K562 (cell line): ENCODE measurements around the gene ITPRIP. TPM values are rescaled to one million over a fixed set of nuclear protein-coding genes. Genes with fewer than 3 reads are reported as not detected.

ENCODE experiments used
- BRF2 ChIP-seq: IDR thresholded peaks from 3 replicates; pipeline ENCODE4 v1.6.1; 2011; ENCODE audit warnings: borderline replicate concordance, mild to moderate bottlenecking; ENCODE audit not compliant: insufficient read length, insufficient read depth
- CEBPG ChIP-seq, 3 experiments: fragments of 200-800 bp in 1 of 3; sonication (Bioruptor generic) in 1 of 3; sonication (generic) in 1 of 3; formaldehyde crosslinking in 1 of 3; IDR thresholded peaks in 2 of 3; conservative IDR thresholded peaks in 1 of 3; 2 replicates each; pipeline versions ENCODE4 v1.6.1 to v1.8.0; 2016 to 2022; ENCODE audit warnings: missing compliant biosample characterization in 2 of 3, missing genetic modification characterization in 2 of 3, mild to moderate bottlenecking in 1 of 3, missing genetic modification reagents in 1 of 3
- CREB1 ChIP-seq, 2 experiments: sonication (generic) in 1 of 2; formaldehyde crosslinking in 1 of 2; IDR thresholded peaks; 2 replicates each; pipeline versions ENCODE4 v1.6.1 to v1.8.0; 2012 to 2022; ENCODE audit warnings: inconsistent platforms in 1 of 2, mild to moderate bottlenecking in 1 of 2, missing genetic modification reagents in 1 of 2, moderate library complexity in 1 of 2
- CREM ChIP-seq: IDR thresholded peaks from 2 replicates; pipeline ENCODE4 v1.6.1; 2014; ENCODE audit warnings: antibody characterized with exemption, low read depth
- HCFC1 ChIP-seq: IDR thresholded peaks from 2 replicates; pipeline ENCODE4 v1.6.1; 2012; ENCODE audit warnings: low read depth, low read length, improper control_type of control experiment
- RBM34 ChIP-seq: fragments of 200-400 bp; formaldehyde crosslinking; IDR thresholded peaks from 2 replicates; pipeline ENCODE4 v1.6.1; 2018; ENCODE audit warnings: low read length, borderline replicate concordance; ENCODE audit not compliant: insufficient read depth
- SAFB2 ChIP-seq: fragments of 200-400 bp; formaldehyde crosslinking; IDR thresholded peaks from 2 replicates; pipeline ENCODE4 v1.6.1; 2018; ENCODE audit warnings: borderline replicate concordance, low read length, low read depth, moderate library complexity; ENCODE audit not compliant: severe bottlenecking
- SMC3 ChIP-seq: conservative IDR thresholded peaks from 2 replicates; pipeline ENCODE4 v1.6.1; 2011; ENCODE audit warnings: low read depth, low read length, improper control_type of control experiment; ENCODE audit not compliant: insufficient read depth
- ZKSCAN8 ChIP-seq: fragments of 200-800 bp; sonication (Bioruptor generic); IDR thresholded peaks from 2 replicates; pipeline ENCODE4 v1.6.1; 2016; ENCODE audit warnings: missing genetic modification characterization, missing compliant biosample characterization
- ZNF324 ChIP-seq: fragments of 250-450 bp; sonication (Bioruptor Pico); IDR thresholded peaks from 2 replicates; pipeline ENCODE4 v1.4.0; 2020; ENCODE audit warnings: mild to moderate bottlenecking
- ZNF589 ChIP-seq: fragments of 200-800 bp; sonication (Bioruptor generic); IDR thresholded peaks from 2 replicates; pipeline ENCODE4 v1.6.1; 2016; ENCODE audit warnings: low read depth, missing genetic modification characterization, missing compliant biosample characterization
- ZNF75A ChIP-seq: fragments of 450-650 bp; formaldehyde crosslinking; IDR thresholded peaks from 2 replicates; pipeline ENCODE4 v1.4.0; 2020; ENCODE audit warnings: mild to moderate bottlenecking
- polyA plus RNA-seq, 8 experiments: library from polyadenylated mRNA; depleted of rRNA in 4 of 8; stranded (reverse) in 5 of 8; unstranded in 3 of 8; fragments of >200 nt; fragmentation: Nextera tagmentation in 2 of 8; fragmentation: Illumina TruSeq in 1 of 8; extraction: Ambion mirVana in 2 of 8; extraction: Trizol in 1 of 8; gene quantifications; 2 replicates each; pipeline versions ENCODE4 v1.2.1 to v1.2.3, GENCODE V29; 2011 to 2014; ENCODE audit warnings: inconsistent platforms in 1 of 8, missing spikeins in 1 of 8
- total RNA-seq, 7 experiments: library from RNA; depleted of rRNA in 6 of 7; stranded (reverse); fragments of >200 nt in 6 of 7; fragmentation: Illumina TruSeq in 2 of 7; extraction: Trizol in 2 of 7; gene quantifications; 2 replicates each; pipeline versions ENCODE4 v1.2.1 to v1.2.3, GENCODE V29; 2011 to 2021; ENCODE audit warnings: low replicate concordance in 1 of 7
- TF ChIP-seq, protein P1 (sequence below): fragments of 450-650 bp; IDR thresholded peaks from 2 replicates; pipeline ENCODE4 v1.6.1; 2016; ENCODE audit warnings: mild to moderate bottlenecking, moderate library complexity

Gene ITPRIP
- total and polyA plus RNA-seq, 9 of the 15 experiments (the other 6 are each of a cell fraction or from before 2014, with no cell fraction given) = 4.4 to 28.5 (median 10.9) TPM

- TF ChIP-seq, protein P1, sequence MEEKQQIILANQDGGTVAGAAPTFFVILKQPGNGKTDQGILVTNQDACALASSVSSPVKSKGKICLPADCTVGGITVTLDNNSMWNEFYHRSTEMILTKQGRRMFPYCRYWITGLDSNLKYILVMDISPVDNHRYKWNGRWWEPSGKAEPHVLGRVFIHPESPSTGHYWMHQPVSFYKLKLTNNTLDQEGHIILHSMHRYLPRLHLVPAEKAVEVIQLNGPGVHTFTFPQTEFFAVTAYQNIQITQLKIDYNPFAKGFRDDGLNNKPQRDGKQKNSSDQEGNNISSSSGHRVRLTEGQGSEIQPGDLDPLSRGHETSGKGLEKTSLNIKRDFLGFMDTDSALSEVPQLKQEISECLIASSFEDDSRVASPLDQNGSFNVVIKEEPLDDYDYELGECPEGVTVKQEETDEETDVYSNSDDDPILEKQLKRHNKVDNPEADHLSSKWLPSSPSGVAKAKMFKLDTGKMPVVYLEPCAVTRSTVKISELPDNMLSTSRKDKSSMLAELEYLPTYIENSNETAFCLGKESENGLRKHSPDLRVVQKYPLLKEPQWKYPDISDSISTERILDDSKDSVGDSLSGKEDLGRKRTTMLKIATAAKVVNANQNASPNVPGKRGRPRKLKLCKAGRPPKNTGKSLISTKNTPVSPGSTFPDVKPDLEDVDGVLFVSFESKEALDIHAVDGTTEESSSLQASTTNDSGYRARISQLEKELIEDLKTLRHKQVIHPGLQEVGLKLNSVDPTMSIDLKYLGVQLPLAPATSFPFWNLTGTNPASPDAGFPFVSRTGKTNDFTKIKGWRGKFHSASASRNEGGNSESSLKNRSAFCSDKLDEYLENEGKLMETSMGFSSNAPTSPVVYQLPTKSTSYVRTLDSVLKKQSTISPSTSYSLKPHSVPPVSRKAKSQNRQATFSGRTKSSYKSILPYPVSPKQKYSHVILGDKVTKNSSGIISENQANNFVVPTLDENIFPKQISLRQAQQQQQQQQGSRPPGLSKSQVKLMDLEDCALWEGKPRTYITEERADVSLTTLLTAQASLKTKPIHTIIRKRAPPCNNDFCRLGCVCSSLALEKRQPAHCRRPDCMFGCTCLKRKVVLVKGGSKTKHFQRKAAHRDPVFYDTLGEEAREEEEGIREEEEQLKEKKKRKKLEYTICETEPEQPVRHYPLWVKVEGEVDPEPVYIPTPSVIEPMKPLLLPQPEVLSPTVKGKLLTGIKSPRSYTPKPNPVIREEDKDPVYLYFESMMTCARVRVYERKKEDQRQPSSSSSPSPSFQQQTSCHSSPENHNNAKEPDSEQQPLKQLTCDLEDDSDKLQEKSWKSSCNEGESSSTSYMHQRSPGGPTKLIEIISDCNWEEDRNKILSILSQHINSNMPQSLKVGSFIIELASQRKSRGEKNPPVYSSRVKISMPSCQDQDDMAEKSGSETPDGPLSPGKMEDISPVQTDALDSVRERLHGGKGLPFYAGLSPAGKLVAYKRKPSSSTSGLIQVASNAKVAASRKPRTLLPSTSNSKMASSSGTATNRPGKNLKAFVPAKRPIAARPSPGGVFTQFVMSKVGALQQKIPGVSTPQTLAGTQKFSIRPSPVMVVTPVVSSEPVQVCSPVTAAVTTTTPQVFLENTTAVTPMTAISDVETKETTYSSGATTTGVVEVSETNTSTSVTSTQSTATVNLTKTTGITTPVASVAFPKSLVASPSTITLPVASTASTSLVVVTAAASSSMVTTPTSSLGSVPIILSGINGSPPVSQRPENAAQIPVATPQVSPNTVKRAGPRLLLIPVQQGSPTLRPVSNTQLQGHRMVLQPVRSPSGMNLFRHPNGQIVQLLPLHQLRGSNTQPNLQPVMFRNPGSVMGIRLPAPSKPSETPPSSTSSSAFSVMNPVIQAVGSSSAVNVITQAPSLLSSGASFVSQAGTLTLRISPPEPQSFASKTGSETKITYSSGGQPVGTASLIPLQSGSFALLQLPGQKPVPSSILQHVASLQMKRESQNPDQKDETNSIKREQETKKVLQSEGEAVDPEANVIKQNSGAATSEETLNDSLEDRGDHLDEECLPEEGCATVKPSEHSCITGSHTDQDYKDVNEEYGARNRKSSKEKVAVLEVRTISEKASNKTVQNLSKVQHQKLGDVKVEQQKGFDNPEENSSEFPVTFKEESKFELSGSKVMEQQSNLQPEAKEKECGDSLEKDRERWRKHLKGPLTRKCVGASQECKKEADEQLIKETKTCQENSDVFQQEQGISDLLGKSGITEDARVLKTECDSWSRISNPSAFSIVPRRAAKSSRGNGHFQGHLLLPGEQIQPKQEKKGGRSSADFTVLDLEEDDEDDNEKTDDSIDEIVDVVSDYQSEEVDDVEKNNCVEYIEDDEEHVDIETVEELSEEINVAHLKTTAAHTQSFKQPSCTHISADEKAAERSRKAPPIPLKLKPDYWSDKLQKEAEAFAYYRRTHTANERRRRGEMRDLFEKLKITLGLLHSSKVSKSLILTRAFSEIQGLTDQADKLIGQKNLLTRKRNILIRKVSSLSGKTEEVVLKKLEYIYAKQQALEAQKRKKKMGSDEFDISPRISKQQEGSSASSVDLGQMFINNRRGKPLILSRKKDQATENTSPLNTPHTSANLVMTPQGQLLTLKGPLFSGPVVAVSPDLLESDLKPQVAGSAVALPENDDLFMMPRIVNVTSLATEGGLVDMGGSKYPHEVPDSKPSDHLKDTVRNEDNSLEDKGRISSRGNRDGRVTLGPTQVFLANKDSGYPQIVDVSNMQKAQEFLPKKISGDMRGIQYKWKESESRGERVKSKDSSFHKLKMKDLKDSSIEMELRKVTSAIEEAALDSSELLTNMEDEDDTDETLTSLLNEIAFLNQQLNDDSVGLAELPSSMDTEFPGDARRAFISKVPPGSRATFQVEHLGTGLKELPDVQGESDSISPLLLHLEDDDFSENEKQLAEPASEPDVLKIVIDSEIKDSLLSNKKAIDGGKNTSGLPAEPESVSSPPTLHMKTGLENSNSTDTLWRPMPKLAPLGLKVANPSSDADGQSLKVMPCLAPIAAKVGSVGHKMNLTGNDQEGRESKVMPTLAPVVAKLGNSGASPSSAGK = 0 out of 2 replicates have a peak, but pooled peaks have one; percentile 20
- TF ChIP-seq CREM (peak; percentile 82), ZNF75A (no peak), SAFB2 (no peak), CEBPG (CRISPR knock-in tag; IDR thresholded peaks at IDR 0.05) (peak; percentile 88), CEBPG (tag; conservative IDR thresholded peaks at IDR 0.05 in 1 of 2, IDR thresholded peaks at IDR 0.05 in 1 of 2) (peak; percentile 89 to 94), BRF2 (no peak), ZNF324 (CRISPR knock-in tag) (no peak), RBM34 (no peak), CREB1 (IDR thresholded peaks at IDR 0.05) (peak; percentile 81), CREB1 (CRISPR knock-in tag; IDR thresholded peaks at IDR 0.05) (peak; percentile 74), ZNF589 (CRISPR knock-in tag) (peak; percentile 68; the same call in 1 of the 2 replicates), SMC3 (no peak), ZKSCAN8 (CRISPR knock-in tag) (peak; percentile 79; the same call in 1 of the 2 replicates), HCFC1 (no peak)
Measured at GRCh38 chr10:104328896-104329710, 9.2 kb downstream of the ITPRIP start (continued).
